Body of pancreas (tissue), 4 donors: ENCODE data around the gene SYNJ2.

Experiments used
- POLR2A ChIP-seq, 3 donors: fragments of 450-650 bp; IDR thresholded peaks; one replicate each; pipeline ENCODE4 v1.6.1; 2016; ENCODE audit warnings: antibody characterized with exemption in 3 of 3, mild to moderate bottlenecking in 2 of 3
- TF ChIP-seq, protein P1 (sequence below), 7 experiments: fragments of 450-650 bp in 4 of 7; fragments of 200-600 bp in 3 of 7; sonication (generic) in 3 of 7; IDR thresholded peaks; one replicate each; pipeline ENCODE4 v1.5.1; 2016 to 2019; ENCODE audit warnings: antibody characterized with exemption in 7 of 7

DNA sequence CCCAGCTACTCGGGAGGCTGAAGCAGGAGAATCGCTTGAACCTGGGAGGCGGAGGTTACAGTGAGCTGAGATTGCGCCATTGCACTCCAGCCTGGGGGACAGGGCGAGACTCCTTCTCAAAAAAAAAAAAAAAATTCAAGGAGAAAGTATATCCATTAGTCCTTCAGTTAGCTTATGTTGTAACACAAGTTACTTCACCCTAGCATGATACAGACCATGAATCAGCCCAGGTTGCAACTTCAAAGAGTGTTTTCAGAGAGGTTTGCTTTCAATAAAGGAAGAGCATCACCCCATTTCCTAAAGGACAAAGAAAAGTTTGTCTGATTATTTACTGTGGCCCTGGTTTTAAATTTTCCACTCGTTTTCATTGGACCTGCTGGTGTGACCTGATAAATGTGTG is 113.4 kb downstream of the SYNJ2 start:
- TF ChIP-seq, protein P1, sequence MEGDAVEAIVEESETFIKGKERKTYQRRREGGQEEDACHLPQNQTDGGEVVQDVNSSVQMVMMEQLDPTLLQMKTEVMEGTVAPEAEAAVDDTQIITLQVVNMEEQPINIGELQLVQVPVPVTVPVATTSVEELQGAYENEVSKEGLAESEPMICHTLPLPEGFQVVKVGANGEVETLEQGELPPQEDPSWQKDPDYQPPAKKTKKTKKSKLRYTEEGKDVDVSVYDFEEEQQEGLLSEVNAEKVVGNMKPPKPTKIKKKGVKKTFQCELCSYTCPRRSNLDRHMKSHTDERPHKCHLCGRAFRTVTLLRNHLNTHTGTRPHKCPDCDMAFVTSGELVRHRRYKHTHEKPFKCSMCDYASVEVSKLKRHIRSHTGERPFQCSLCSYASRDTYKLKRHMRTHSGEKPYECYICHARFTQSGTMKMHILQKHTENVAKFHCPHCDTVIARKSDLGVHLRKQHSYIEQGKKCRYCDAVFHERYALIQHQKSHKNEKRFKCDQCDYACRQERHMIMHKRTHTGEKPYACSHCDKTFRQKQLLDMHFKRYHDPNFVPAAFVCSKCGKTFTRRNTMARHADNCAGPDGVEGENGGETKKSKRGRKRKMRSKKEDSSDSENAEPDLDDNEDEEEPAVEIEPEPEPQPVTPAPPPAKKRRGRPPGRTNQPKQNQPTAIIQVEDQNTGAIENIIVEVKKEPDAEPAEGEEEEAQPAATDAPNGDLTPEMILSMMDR (IDR thresholded peaks at IDR 0.05): no peak
- no peak for TF ChIP-seq POLR2A (IDR thresholded peaks at IDR 0.05)
